Measurements from ENCODE around the gene MYL2.
A peak's percentile ranks its signal among the peaks of the same experiment; 100 is the strongest.
"Not testable (repeated sequence)": the region's sequence is repeated elsewhere in the genome, so short reads cannot be mapped to it uniquely, and the experiment has no call there.

MYL2 gene, protein sequence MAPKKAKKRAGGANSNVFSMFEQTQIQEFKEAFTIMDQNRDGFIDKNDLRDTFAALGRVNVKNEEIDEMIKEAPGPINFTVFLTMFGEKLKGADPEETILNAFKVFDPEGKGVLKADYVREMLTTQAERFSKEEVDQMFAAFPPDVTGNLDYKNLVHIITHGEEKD

GRCh38 chr12:110920324-110920910, at the start of gene MYL2:
Gene MYL2, minus strand, starts transcription at chr12:110920579. Its CDS starts 50 bp downstream, at chr12:110920529.
- DNase-seq: no peak

DNA sequence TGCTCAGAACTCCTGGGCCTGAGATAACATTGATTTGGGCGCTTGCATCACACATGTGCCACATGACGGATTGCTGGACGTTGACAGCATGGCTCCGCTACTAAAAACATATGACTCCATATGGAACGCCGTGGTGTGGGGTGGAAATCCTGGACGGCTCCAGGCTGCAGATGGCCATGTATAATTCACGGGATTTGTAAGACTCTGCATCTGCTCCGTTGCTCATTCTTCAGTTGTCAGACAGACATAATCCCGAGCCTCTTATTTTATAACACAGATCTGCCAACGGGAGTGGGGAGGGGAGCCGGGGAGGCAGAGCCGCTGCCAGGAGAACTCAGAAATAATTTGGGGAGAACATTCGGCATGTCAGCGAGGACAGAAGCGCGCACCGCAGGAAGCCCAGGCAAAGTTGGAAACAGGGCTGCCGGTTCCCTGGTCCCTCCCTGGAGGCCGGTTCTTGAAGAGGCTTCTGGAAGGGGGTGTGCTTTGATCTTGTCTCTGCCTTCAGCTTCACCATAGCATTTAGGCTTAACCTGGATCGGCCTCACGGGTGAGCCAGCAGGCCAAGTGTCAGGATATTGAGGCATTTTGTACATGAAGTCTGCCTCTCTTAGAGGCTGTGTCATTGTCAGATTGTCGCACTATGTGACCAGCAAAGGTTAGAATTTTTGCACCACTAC, 45.8 kb upstream of the MYL2 start:
- DNase-seq: no peak

DNA sequence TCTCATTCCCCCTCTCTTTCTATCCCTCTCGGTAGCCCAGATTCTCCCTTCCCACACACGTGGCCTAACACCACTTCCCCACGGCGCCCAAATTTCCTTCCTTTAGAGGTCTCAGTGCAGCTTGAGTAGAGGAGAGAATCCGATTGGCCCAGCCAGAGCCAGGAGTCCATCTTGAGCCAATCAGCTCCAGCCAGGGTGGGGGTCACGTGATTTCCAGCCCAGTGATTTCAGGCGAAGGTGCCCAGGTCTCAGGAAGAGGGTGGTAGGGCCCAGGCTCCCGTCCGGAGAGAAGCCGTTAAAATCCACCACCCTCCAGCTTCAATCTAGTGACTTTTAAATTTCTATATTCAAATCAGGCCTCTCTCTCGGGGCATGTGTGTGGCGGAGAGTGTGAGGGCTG, 45.2 kb upstream of the MYL2 start:
- no peak for DNase-seq

DNA sequence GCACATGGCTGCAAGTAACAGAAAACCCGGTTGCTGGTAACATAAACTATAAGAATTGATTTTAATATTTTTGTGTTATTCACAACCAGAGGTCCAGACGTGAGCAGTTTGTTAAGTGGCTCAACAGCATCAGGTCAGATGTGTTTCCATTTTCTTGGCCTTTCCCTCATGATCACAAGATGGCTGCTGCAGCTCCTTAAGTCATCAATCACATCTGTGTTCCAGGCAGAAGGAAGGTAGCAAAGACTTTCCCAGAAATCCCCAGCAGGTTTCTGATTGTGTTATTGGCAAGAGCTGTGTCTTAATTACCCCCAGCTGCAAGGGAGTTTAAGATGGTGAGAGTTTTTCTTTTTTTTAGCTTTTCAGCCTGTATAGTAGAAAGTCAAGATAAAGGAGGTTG, 40.4 kb upstream of the MYL2 start:
- DNase-seq: no peak

DNA sequence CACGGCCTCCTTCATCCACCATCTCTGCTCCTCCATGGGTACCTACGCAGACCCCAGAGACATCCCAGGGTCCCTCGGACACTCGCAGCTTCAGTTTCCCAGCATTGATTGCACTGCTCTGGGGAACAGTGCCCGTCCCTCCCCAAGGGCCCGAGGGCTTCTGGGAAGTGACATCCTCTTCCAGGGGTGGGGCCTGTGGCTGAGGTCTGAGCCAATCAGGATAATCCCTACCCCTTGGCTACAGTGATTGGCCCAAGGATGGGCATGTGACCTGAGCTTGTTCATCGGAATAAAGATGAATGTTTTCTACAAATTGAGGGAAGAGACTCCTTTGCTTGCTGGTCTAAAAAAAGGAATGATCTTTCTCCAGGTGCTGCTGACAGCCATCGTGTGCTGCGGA, 37.3 kb upstream of the MYL2 start:
- no peak for DNase-seq

DNA sequence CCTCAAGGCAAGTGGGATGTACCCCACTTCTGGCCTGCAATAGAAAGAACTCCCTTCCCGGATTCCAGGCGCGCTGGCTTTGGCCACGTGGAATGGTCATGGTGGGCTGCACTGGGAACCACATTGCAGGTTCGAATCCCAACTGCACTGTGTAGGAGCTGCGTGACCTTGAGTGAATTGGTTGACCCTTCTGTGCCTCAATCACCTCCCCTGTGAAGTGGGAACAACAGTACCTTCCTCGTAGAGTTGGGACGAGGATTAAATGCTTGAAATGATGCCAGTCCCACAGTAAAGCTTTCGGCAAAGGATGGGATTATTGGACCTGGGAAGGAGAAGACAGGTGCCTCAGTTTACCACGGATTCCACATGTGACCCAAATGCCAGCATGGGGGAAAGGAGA, 36.8 kb upstream of the MYL2 start:
- DNase-seq: no peak

DNA sequence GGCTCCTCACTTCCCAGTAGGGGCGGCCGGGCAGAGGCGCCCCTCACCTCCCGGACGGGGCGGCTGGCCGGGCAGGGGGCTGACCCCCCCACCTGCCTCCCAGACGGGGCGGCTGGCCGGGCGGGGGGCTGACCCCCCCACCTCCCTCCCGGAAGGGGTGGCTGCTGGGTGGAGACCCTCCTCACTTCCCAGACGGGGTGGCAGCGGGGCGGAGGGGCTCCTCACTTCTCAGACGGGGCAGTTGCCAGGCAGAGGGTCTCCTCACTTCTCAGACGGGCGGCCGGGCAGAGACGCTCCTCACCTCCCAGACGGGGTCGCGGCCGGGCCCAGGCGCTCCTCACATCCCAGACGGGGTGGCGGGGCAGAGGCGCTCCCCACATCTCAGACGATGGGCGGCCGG, 30.5 kb upstream of the MYL2 start:
- DNase-seq: not testable (repeated sequence)

DNA sequence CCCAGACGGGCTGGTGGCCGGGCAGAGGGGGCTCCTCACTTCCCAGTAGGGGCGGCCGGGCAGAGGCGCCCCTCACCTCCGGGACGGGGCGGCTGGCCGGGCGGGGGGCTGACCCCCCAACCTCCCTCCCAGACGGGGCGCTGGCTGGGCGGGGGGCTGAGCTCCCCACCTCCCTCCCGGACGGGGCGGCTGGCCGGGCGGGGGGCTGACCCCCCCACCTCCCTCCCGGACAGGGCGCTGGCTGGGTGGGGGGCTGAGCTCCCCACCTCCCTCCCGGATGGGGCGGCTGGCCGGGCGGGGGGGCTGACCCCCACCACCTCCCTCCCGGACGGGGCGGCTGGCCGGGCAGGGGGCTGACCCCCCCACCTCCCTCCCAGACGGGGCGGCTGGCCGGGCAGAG, 30.1 kb upstream of the MYL2 start:
- not testable (repeated sequence) for DNase-seq

DNA sequence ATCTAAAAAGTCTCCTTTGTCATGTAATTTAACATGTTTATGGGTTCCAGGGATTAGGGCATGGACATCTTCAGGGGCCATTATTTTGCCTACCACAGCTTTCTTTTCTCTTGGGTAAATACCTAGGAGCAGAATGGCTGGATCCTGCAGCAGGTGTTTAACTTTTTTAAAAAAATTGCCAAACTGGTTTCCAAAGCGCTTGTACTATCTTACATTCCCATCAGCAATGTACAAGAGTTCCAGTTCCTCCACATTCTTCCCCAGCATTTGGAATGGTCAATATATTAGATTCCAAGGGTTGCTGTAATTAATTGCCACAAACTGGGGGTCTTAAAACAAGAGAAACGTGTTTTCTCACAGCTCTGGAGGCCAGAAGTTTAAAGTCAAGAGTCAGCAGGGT, 27.7 kb upstream of the MYL2 start:
- no peak for DNase-seq

GRCh38 chr12:110943373-110943772, 23.0 kb upstream of the MYL2 start:
- DNase-seq: no peak

- no peak for DNase-seq
Observed at GRCh38 chr12:110941391-110941790, 21.0 kb upstream of the MYL2 start.

GRCh38 chr12:110940933-110941332, 20.6 kb upstream of the MYL2 start:
- no peak for DNase-seq

GRCh38 chr12:110940296-110940695, 19.9 kb upstream of the MYL2 start:
- no peak for DNase-seq

DNA sequence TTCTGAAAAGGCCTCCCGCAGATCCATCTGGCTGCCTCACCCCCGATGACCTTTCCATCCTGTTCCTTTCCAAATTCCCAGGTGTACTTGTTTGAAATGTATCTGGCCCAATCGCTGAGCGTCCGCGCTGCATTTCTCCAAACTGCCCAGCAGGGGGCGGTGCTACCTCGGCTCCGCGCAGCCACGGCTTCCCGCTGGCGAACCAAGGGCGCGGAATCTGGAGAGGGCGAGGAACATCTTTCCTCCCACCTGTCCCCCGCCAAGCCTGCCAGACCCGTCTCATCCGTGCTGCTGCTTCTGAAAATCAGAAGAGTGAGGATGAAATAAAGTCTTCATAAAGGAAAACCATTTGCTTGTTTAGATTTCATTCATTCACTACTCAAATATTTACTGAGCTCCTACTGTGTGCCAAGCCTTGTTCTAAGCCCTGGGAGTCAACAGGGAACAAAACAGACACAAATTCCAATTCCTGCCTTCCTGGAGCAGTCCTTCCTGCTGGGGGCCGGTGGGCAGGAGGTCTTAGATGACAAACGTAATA, 16.8 kb upstream of the MYL2 start:
- DNase-seq: peak; percentile 70

GRCh38 chr12:110936367-110937103, 16.2 kb upstream of the MYL2 start:
- no peak for DNase-seq

DNA sequence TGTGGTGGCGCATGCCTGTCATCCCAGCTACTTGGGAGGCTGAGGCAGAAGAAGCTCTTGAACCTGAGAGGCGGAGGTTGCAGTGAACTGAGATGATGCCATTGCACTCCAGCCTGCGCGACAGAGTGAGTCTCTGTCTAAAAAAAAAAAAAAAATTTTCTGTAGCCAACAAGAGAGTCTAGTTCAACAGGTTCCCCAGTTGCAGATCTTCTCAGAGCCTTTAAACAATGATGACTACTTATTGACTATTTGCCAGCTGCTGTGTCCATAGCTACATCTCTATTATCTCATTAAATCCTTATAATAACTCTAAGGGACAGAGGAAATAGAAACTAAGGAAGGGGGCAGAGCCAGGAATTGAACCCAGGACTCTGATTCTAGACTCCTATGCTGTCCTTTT, 15.2 kb upstream of the MYL2 start:
- no peak for DNase-seq

- no peak for DNase-seq
Observed at GRCh38 chr12:110934093-110934852, 13.9 kb upstream of the MYL2 start.

DNA sequence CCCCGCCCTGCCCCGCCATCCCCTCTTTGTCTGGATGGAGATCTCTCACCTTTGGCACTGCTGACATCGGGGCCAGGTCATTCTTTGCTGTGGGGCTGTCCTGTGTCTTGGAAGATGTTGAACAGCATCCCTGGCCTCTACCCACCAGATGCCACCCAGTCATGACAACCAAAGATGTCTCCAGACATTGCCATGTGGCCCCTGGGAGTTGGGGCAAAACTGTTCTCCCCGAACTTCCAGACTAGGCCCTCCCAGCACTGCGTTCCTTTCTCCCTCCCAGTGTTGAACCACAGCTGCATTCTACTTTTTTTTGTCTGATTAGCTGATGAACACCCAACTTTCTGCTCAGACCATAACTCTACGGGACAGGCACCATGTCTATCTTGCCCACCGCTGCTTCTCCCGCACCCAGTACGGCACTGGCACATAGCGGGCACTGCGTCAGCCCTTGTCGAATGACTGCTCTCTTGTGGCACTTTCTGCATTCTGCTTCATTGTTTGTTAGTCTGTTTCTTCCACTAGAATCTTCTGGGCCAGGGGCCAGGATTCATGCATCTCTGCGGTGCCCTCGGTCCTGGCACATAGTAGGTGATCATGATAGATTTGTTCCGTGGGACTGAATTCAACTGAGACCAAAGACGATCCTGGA, 13.1 kb upstream of the MYL2 start:
- DNase-seq: no peak

DNA sequence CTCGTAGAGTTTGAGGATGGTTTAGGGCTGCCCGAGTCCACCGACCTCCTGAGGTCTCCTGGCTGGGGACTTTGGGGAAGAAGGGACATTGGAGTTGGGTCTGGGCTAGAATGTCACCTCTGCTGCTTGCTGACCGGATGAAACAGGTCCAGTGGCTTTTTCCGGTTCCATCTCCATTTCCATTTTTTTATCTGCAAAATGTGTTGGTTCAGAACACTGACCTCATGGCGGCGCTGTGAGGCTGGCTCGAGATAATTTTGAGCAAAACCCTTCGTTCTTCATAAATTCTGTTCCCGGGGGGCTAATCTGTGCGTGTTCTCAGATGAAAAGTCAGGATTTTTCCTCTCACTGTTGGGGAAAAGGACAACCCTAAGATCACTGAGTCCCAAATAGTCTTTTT, 11.7 kb upstream of the MYL2 start:
- no peak for DNase-seq

GRCh38 chr12:110931315-110931728, 10.9 kb upstream of the MYL2 start:
- no peak for DNase-seq

- DNase-seq: no peak
Observed at GRCh38 chr12:110930348-110931314, 10.3 kb upstream of the MYL2 start.

Measured in activated T-cell treated with anti-CD3 and anti-CD28 coated beads, Interleukin-2, amount 50 U/mL, for 1 hour (primary cell).